ENCODE data around the gene NR3C2. TPM values are rescaled to one million over a fixed set of nuclear protein-coding genes. Genes with fewer than 3 reads are reported as not detected.

NR3C2 gene
- total and polyA plus RNA-seq, 2 experiments from 2014 or later = 1.2 to 3.0 TPM

- H3K4me1 ChIP-seq (ENCODE audit: insufficient read depth) = no peaks in the 10 kb centered on the region
- H3K79me2 ChIP-seq (replicated peaks; ENCODE audit: insufficient read depth) = no peaks in the 10 kb centered on the region
- H3K9me2 ChIP-seq (ENCODE audit: insufficient read depth) = no peaks in the 10 kb centered on the region
- H3K4me3 Mint-ChIP-seq = no peak overlapping the region
- H3F3A ChIP-seq (replicated peaks; ENCODE audit: low read depth) = no peaks in the 10 kb centered on the region
- no peaks in the 10 kb centered on the region for H3K4me1 Mint-ChIP-seq
- H3K27ac ChIP-seq (ENCODE audit: low read depth) = no peak overlapping the region
- no peak overlapping the region for H3K27ac Mint-ChIP-seq
- no peaks in the 10 kb centered on the region for H4K20me1 ChIP-seq (replicated peaks; ENCODE audit: insufficient read depth)
- no peak overlapping the region for H3K4me2 ChIP-seq
- H3K27me3 Mint-ChIP-seq (ENCODE audit: insufficient read depth, low read depth, poor library complexity) = no peaks in the 10 kb centered on the region
- no peak for ATAC-seq
- no peak for DNase-seq (ENCODE audit: low spot score)
- H3K9me3 Mint-ChIP-seq = no peaks in the 10 kb centered on the region
- no peaks in the 10 kb centered on the region for H3K36me3 ChIP-seq (ENCODE audit: insufficient read depth)
- no peaks in the 10 kb centered on the region for H3K27me3 ChIP-seq (ENCODE audit: insufficient read depth)
- H3K4me3 ChIP-seq = no peak overlapping the region
- H3K36me3 Mint-ChIP-seq (ENCODE audit: low read depth) = no peaks in the 10 kb centered on the region
- H2AFZ ChIP-seq = no peak overlapping the region
- TF ChIP-seq ZNF331 (CRISPR knock-in tag; IDR thresholded peaks at IDR 0.05; ENCODE audit: low read depth) (no peak), POLR2AphosphoS5 (IDR thresholded peaks at IDR 0.05; ENCODE audit: low read depth) (no peak), EZH2phosphoT487 (IDR thresholded peaks at IDR 0.05; ENCODE audit: unreplicated experiment) (no peak), STAT1 (IDR thresholded peaks at IDR 0.05; ENCODE audit: unreplicated experiment) (no peak), JUNB (IDR thresholded peaks at IDR 0.05; ENCODE audit: unreplicated experiment) (no peak), NANOG (IDR thresholded peaks at IDR 0.05; ENCODE audit: borderline replicate concordance) (no peak), ZNF114 (CRISPR knock-in tag; IDR thresholded peaks at IDR 0.05) (no peak), ZNF462 (CRISPR knock-in tag; IDR thresholded peaks at IDR 0.05) (no peak), ETS1 (IDR thresholded peaks at IDR 0.05) (no peak), EZH2 (IDR thresholded peaks at IDR 0.05; ENCODE audit: low read depth, unreplicated experiment) (no peak), CREB1 (CRISPR knock-in tag; IDR thresholded peaks at IDR 0.05; ENCODE audit: low read depth) (no peak), REST (IDR thresholded peaks at IDR 0.05; ENCODE audit: unreplicated experiment) (no peak), CTCF (conservative IDR thresholded peaks at IDR 0.05; ENCODE audit: low read depth in 2 of 2) (no peak)
Measured at GRCh38 chr4:148283665-148284064, 158.5 kb downstream of the NR3C2 start.
